NB4 (cell line): ENCODE measurements around the gene NPAS1.

ENCODE experiments used
- DNase-seq: peaks from one replicate; pipeline ENCODE4 v3.0.0; 2010; ENCODE audit warnings: low read depth
- H3K4me3 ChIP-seq: one replicate; pipeline ENCODE4 v1.5.1; 2011; ENCODE audit warnings: mild to moderate bottlenecking, low read depth, low read length, moderate library complexity
- CTCF ChIP-seq: IDR thresholded peaks from one replicate; pipeline ENCODE4 v1.5.1; 2012; ENCODE audit warnings: low read depth, low read length
- MYC ChIP-seq: IDR thresholded peaks from 2 replicates; pipeline ENCODE4 v1.6.1; 2011; ENCODE audit warnings: low read depth, low read length
- POLR2A ChIP-seq: IDR thresholded peaks from 2 replicates; pipeline ENCODE4 v1.6.1; 2011; ENCODE audit warnings: mild to moderate bottlenecking; ENCODE audit not compliant: insufficient read length; ENCODE audit errors: extremely low read depth
- TF ChIP-seq, protein P1 (sequence below): IDR thresholded peaks from 2 replicates; pipeline ENCODE4 v1.6.1; 2011; ENCODE audit warnings: low read depth, low read length

Gene NPAS1

DNA sequence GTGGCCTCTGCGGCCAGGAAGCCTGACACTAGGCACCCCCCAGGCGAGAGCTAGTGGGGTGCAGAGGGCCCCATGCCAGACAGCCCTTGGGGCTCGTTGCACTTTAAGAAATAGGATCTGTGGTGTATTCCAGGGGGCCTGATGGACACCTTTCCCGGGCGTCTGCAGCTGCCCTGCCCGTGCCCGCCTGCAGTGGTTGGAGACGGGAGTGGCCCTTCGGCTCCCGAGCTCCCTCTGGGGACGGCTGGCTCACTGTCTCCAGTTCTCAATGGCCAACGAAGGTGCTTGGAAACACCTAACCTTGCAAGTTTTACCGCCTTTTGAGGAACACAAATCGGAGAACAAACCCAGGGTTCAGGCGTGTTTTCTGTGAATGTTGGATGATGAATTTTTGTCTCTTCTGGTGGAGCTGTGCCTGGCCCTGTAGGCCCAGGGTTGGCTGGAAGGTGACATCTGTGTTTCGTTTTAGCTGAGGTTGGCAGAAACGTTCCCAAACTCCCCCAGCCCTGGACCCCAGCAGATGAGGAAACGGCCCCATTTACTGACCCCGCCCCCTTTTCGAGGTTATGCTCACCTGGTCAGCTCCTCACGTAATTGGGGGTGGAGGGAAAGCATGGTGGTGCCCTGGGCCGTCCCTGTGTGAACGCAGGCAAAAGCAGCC is 17.4 kb upstream of the NPAS1 start:
- DNase-seq = no peak

GRCh38 chr19:47002853-47003610 is 16.6 kb upstream of the NPAS1 start:
- no peak overlapping the region for H3K4me3 ChIP-seq
- DNase-seq = no peak
- no peak for TF ChIP-seq POLR2A
- no peak for TF ChIP-seq MYC
- TF ChIP-seq CTCF = no peak
- TF ChIP-seq, protein P1, sequence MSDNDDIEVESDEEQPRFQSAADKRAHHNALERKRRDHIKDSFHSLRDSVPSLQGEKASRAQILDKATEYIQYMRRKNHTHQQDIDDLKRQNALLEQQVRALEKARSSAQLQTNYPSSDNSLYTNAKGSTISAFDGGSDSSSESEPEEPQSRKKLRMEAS = no peak

More for the DNA sequence above, 17.4 kb upstream of the NPAS1 start:
- no peak overlapping the region for H3K4me3 ChIP-seq
- TF ChIP-seq CTCF (peak; percentile 19), POLR2A (no peak)
- TF ChIP-seq, protein P1 = no peak

DNA sequence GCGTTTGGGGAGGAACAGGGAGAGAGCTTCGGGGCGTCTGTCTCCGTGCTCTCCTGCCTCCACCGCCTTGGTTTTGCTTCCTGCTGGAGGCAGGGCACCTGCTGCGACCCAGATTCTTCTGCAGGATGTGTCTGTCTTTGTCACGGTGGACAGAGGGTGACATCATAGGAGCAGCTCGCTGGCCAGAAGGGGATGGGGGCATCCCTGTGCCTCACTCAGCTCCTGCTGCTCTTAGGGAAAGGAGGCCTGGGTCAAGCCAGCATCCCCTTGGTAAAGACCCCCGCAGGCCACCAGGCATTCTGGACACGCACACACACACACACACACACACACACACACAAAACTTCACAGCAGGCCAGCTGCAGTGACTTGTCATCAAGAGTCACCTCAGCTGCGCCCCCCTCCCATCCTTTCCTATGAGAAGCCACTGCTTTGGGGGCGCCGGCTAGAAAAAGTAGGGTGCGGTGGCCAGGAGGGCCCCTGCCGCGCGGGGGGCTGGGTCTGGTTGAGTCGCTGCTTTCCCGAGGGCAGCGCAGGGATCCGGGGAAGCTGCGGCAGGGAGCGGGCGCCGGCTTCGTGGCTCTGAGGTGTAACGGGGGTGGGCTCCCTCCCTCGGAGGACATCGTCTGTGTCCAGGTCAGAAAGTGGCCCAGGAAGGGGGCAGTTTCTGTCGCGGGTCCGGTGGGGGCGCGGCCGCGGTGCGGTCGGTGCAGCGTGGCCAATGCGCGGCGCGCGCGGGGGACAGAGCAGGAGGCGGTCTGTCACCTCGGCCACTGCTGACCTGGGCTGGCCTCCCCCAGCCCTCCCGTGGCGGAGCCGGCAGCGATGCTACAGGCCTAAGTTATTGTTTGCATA is 15.8 kb upstream of the NPAS1 start:
- no peak overlapping the region for H3K4me3 ChIP-seq
- TF ChIP-seq MYC (no peak), POLR2A (no peak), CTCF (no peak)
- TF ChIP-seq, protein P1 = no peak
- no peak for DNase-seq

DNA sequence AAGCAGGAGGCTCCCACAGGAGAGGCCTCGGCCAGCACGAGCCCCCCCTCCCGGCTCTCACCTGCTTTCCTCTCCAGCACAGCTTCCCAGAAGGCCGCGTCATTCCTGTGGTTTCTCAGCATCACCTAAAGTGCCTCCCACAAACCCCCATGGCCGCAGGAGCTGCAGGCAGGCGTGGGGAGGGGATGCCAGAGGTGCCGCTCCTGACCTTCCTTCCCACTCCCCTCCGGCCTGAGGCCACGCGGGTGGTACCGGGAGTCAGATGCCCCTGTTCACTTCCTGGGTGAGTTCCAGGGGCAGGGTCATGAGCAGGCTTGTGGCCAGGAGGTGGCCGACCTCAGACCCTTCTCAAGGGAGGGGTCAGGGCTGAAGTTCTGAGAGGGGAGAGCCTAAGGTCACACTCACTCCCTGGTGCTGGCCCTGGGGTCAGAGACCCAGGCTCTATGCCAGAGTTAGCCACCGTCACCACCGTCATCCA is 14.4 kb upstream of the NPAS1 start:
- no peak overlapping the region for H3K4me3 ChIP-seq
- no peak for DNase-seq
- TF ChIP-seq POLR2A (no peak), CTCF (no peak), MYC (no peak)
- TF ChIP-seq, protein P1 = no peak

GRCh38 chr19:47005873-47006272 is 13.8 kb upstream of the NPAS1 start:
- TF ChIP-seq CTCF (no peak), MYC (no peak), POLR2A (no peak)
- TF ChIP-seq, protein P1 = no peak
- DNase-seq = peak; percentile 73

More at GRCh38 chr19:47005873-47006272, 13.8 kb upstream of the NPAS1 start:
- H3K4me3 ChIP-seq = no peak overlapping the region
